GM15510 (cell line): ENCODE measurements around the gene CASP3.
A peak's percentile ranks its signal among the peaks of the same experiment; 100 is the strongest.

ENCODE experiments used
- POLR2A ChIP-seq: IDR thresholded peaks from 3 replicates; pipeline ENCODE4 v1.6.1; 2011; ENCODE audit warnings: borderline replicate concordance; ENCODE audit not compliant: insufficient read length; ENCODE audit errors: extremely low read depth

Gene CASP3

GRCh38 chr4:184649026-184649970 is at the start of gene CASP3, which contains the start of gene PRIMPOL:
Gene CASP3 (minus strand): TSS chr4:184649447. CDS start chr4:184638453, 10,994 bp downstream.
Gene PRIMPOL (plus strand): TSS chr4:184649738. CDS start chr4:184657141, 7,403 bp downstream.
- peak; percentile 96 for TF ChIP-seq POLR2A

GRCh38 chr4:184697956-184698355 is 48.7 kb upstream of the CASP3 start:
- no peak for TF ChIP-seq POLR2A

GRCh38 chr4:184695178-184695896 is 46.1 kb upstream of the CASP3 start:
- TF ChIP-seq POLR2A, result no peak

GRCh38 chr4:184694412-184694956 is 45.2 kb upstream of the CASP3 start:
- TF ChIP-seq POLR2A, result no peak

- no peak for TF ChIP-seq POLR2A
Observed at GRCh38 chr4:184693056-184693455, 43.8 kb upstream of the CASP3 start.

- TF ChIP-seq POLR2A, result no peak
Observed at GRCh38 chr4:184689681-184690080, 40.4 kb upstream of the CASP3 start.

- TF ChIP-seq POLR2A, result no peak
Observed at GRCh38 chr4:184688447-184688846, 39.2 kb upstream of the CASP3 start.

GRCh38 chr4:184688005-184688404 is 38.8 kb upstream of the CASP3 start:
- no peak for TF ChIP-seq POLR2A

- no peak for TF ChIP-seq POLR2A
Observed at GRCh38 chr4:184684491-184685189, 35.4 kb upstream of the CASP3 start.

GRCh38 chr4:184681916-184682315 is 32.7 kb upstream of the CASP3 start:
- no peak for TF ChIP-seq POLR2A

- TF ChIP-seq POLR2A, result no peak
Observed at GRCh38 chr4:184680698-184681097, 31.5 kb upstream of the CASP3 start.

- TF ChIP-seq POLR2A, result no peak
Observed at GRCh38 chr4:184675821-184676492, 26.7 kb upstream of the CASP3 start.

- no peak for TF ChIP-seq POLR2A
Observed at GRCh38 chr4:184675018-184675417, 25.8 kb upstream of the CASP3 start.

GRCh38 chr4:184674011-184674410 is 24.8 kb upstream of the CASP3 start:
- no peak for TF ChIP-seq POLR2A
